SK-N-SH treated with all-trans-retinoic acid at 6 μM for 48 hours (cell line): Measurements from ENCODE around the gene SLC35E3.
"Not testable (repeated sequence)": the region's sequence is repeated elsewhere in the genome, so short reads cannot be mapped to it uniquely, and the experiment has no call there.

Experiments
- ATAC-seq: fragments of 200-7000 bp; cut with Tn5 transposase; 3 replicates; pipeline ENCODE4 v1.9.1; 2020; ENCODE audit warnings: mild to moderate bottlenecking, moderate library complexity
- ARNTL ChIP-seq: fragments of 450-650 bp; formaldehyde crosslinking; IDR thresholded peaks from 2 replicates; pipeline ENCODE4 v1.5.0; 2020; ENCODE audit warnings: low read depth, mild to moderate bottlenecking, moderate library complexity, borderline replicate concordance
- BACH2 ChIP-seq: fragments of 250-450 bp; sonication (Bioruptor Pico); IDR thresholded peaks from 2 replicates; pipeline ENCODE4 v1.9.0; 2021; ENCODE audit warnings: mild to moderate bottlenecking, borderline replicate concordance
- CSDC2 ChIP-seq: fragments of 250-450 bp; sonication (Bioruptor Pico); IDR thresholded peaks from 2 replicates; pipeline ENCODE4 v1.5.0; 2020; ENCODE audit warnings: mild to moderate bottlenecking, moderate library complexity
- CSRNP3 ChIP-seq: fragments of 250-450 bp; sonication (Bioruptor Pico); IDR thresholded peaks from 2 replicates; pipeline ENCODE4 v1.5.1; 2021; ENCODE audit warnings: mild to moderate bottlenecking, moderate library complexity
- ESRRG ChIP-seq: fragments of 250-450 bp; sonication (Bioruptor Pico); IDR thresholded peaks from 2 replicates; pipeline ENCODE4 v1.6.1; 2021; ENCODE audit warnings: mild to moderate bottlenecking
- GLIS3 ChIP-seq: fragments of 250-450 bp; sonication (Bioruptor Pico); IDR thresholded peaks from 2 replicates; pipeline ENCODE4 v1.5.0; 2020; ENCODE audit warnings: mild to moderate bottlenecking, moderate library complexity
- ISL1 ChIP-seq: fragments of 250-450 bp; sonication (Bioruptor Pico); IDR thresholded peaks from 2 replicates; pipeline ENCODE4 v2.1.2; 2022; ENCODE audit warnings: mild to moderate bottlenecking, moderate library complexity
- OSR1 ChIP-seq: fragments of 250-450 bp; sonication (Bioruptor Pico); IDR thresholded peaks from 2 replicates; pipeline ENCODE4 v1.8.0; 2022; ENCODE audit warnings: moderate library complexity, mild to moderate bottlenecking, inconsistent platforms
- PATZ1 ChIP-seq: fragments of 250-450 bp; sonication (Bioruptor Pico); IDR thresholded peaks from 2 replicates; pipeline ENCODE4 v1.8.0; 2020; ENCODE audit warnings: mild to moderate bottlenecking, moderate library complexity, borderline replicate concordance
- RARB ChIP-seq: fragments of 250-450 bp; sonication (Bioruptor Pico); IDR thresholded peaks from 2 replicates; pipeline ENCODE4 v1.8.0; 2021; ENCODE audit warnings: mild to moderate bottlenecking, moderate library complexity
- SNAI2 ChIP-seq: fragments of 250-450 bp; sonication (Bioruptor Pico); IDR thresholded peaks from 2 replicates; pipeline ENCODE4 v1.5.0; 2020; ENCODE audit warnings: mild to moderate bottlenecking, moderate library complexity
- TOX ChIP-seq: fragments of 250-450 bp; sonication (Bioruptor Pico); IDR thresholded peaks from 2 replicates; pipeline ENCODE4 v1.8.0; 2021; ENCODE audit warnings: mild to moderate bottlenecking, moderate library complexity, borderline replicate concordance
- TSHZ2 ChIP-seq: fragments of 250-450 bp; sonication (Bioruptor Pico); IDR thresholded peaks from 2 replicates; pipeline ENCODE4 v1.5.0; 2020; ENCODE audit warnings: mild to moderate bottlenecking, moderate library complexity
- ZC3H10 ChIP-seq: fragments of 250-450 bp; sonication (Bioruptor Pico); IDR thresholded peaks from 2 replicates; pipeline ENCODE4 v1.5.1; 2021; ENCODE audit warnings: mild to moderate bottlenecking, moderate library complexity
- ZFP3 ChIP-seq: fragments of 250-450 bp; sonication (Bioruptor Pico); IDR thresholded peaks from 2 replicates; pipeline ENCODE4 v1.5.0; 2020; ENCODE audit warnings: mild to moderate bottlenecking, moderate library complexity
- ZFP30 ChIP-seq: fragments of 450-650 bp; formaldehyde crosslinking; IDR thresholded peaks from 2 replicates; pipeline ENCODE4 v1.5.0; 2022; ENCODE audit warnings: mild to moderate bottlenecking, moderate library complexity
- ZNF565 ChIP-seq: fragments of 450-650 bp; formaldehyde crosslinking; conservative IDR thresholded peaks from 2 replicates; pipeline ENCODE4 v1.5.0; 2020; ENCODE audit warnings: low read depth, mild to moderate bottlenecking, moderate library complexity
- ZNF70 ChIP-seq: fragments of 450-650 bp; formaldehyde crosslinking; IDR thresholded peaks from 2 replicates; pipeline ENCODE4 v1.5.0; 2020; ENCODE audit warnings: mild to moderate bottlenecking, moderate library complexity
- ZNF8 ChIP-seq: fragments of 450-650 bp; formaldehyde crosslinking; IDR thresholded peaks from 2 replicates; pipeline ENCODE4 v1.5.0; 2020; ENCODE audit warnings: mild to moderate bottlenecking, moderate library complexity

Gene SLC35E3

GRCh38 chr12:68807576-68808387, 61.8 kb downstream of the SLC35E3 start, which contains the start of gene MDM2 (continued):
- TF ChIP-seq ZNF565 (CRISPR knock-in tag) (no peak), TOX (no peak), ZC3H10 (CRISPR knock-in tag) (no peak)

GRCh38 chr12:68808388-68809189, 62.6 kb downstream of the SLC35E3 start:
- peak; percentile 86 for ATAC-seq

GRCh38 chr12:68809190-68810026, 63.4 kb downstream of the SLC35E3 start:
- peak; percentile 3 for ATAC-seq
- TF ChIP-seq BACH2 (CRISPR knock-in tag) (no peak), TOX (0 out of 2 replicates have a peak, but pooled peaks have one; percentile 4)

More at GRCh38 chr12:68808388-68809189, 62.6 kb downstream of the SLC35E3 start:
- 0 out of 2 replicates have a peak, but pooled peaks have one; percentile 3 for TF ChIP-seq CSDC2 (CRISPR knock-in tag)
- 0 out of 2 replicates have a peak, but pooled peaks have one; percentile 0 for TF ChIP-seq TSHZ2 (CRISPR knock-in tag)
- TF ChIP-seq RARB (CRISPR knock-in tag): no peak

- ATAC-seq: not testable (repeated sequence)
These were observed 64.0 kb downstream of the SLC35E3 start for GRCh38 chr12:68810027-68810389.

GRCh38 chr12:68811573-68811972, 65.6 kb downstream of the SLC35E3 start:
- ATAC-seq: not testable (repeated sequence)

GRCh38 chr12:68812553-68813241, 66.7 kb downstream of the SLC35E3 start:
- TF ChIP-seq ZFP3: no peak
- TF ChIP-seq CSDC2 (CRISPR knock-in tag): no peak
- no peak for TF ChIP-seq CSRNP3
- no peak for TF ChIP-seq ZFP30 (CRISPR knock-in tag)
- TF ChIP-seq ZNF565 (CRISPR knock-in tag): no peak
- TF ChIP-seq ESRRG (CRISPR knock-in tag): no peak
- TF ChIP-seq ZNF70 (CRISPR knock-in tag): no peak
- no peak for TF ChIP-seq TOX
- TF ChIP-seq ZNF8 (CRISPR knock-in tag): no peak
- no peak for TF ChIP-seq SNAI2 (CRISPR knock-in tag)
- TF ChIP-seq RARB (CRISPR knock-in tag): no peak
- TF ChIP-seq GLIS3: no peak
- TF ChIP-seq ARNTL (CRISPR knock-in tag): no peak
- TF ChIP-seq PATZ1 (CRISPR knock-in tag): no peak
- no peak for TF ChIP-seq OSR1 (CRISPR knock-in tag)
- TF ChIP-seq ISL1 (CRISPR knock-in tag): no peak
- ATAC-seq: no peak
